IPS-18c (cell line): ENCODE data around the gene ALDH3B2.

Source experiments
- H3K4me3 ChIP-seq: 2 replicates; pipeline ENCODE4 v1.7.0; 2013; ENCODE audit warnings: low read depth, mild to moderate bottlenecking, low read length, moderate library complexity; ENCODE audit not compliant: insufficient read depth
- H3K9me3 ChIP-seq: one replicate; pipeline ENCODE4 v1.6.1; 2013; ENCODE audit warnings: mild to moderate bottlenecking, low read length, moderate library complexity; ENCODE audit not compliant: control insufficient read depth, insufficient read depth

ALDH3B2 gene

GRCh38 chr11:67614730-67615714 is 59.4 kb downstream of the ALDH3B2 start:
- Histone ChIP-seq H3K4me3 (no peak overlapping the region), H3K9me3 (peaks cover 2% of the 10 kb centered on the region)

- Histone ChIP-seq H3K4me3 (no peak overlapping the region; the same call in 1 of the 2 replicates), H3K9me3 (peaks cover 2% of the 10 kb centered on the region)
Observed at GRCh38 chr11:67613960-67614715, 60.3 kb downstream of the ALDH3B2 start.

- Histone ChIP-seq H3K4me3 (no peak overlapping the region; the same call in 1 of the 2 replicates), H3K9me3 (peaks cover 2% of the 10 kb centered on the region)
Observed at GRCh38 chr11:67613313-67613959, 61.0 kb downstream of the ALDH3B2 start.

GRCh38 chr11:67612751-67613150 is 61.7 kb downstream of the ALDH3B2 start:
- H3K4me3 ChIP-seq = no peak overlapping the region
- peaks cover 2% of the 10 kb centered on the region for H3K9me3 ChIP-seq
